Fibroblast of lung (primary cell): Measurements from ENCODE around the gene NUP210.

ENCODE experiments used
- CTCF ChIP-seq, 2 donors: IDR thresholded peaks in 1 of 2; conservative IDR thresholded peaks in 1 of 2; 1 replicate in 1 of 2; 2 replicates in 1 of 2; pipeline ENCODE4 v1.5.1; 2011 to 2012; ENCODE audit warnings: low read length in 2 of 2, control low read depth in 1 of 2, inconsistent platforms in 1 of 2, low read depth in 1 of 2, mild to moderate bottlenecking in 1 of 2
- EZH2 ChIP-seq: IDR thresholded peaks from 2 replicates; pipeline ENCODE4 v1.5.1; 2012; ENCODE audit warnings: low read length, control low read depth, mild to moderate bottlenecking; ENCODE audit errors: missing control alignments

GRCh38 chr3:13309004-13309403 lies 111.1 kb downstream of the NUP210 start:
- TF ChIP-seq EZH2, result no peak
- TF ChIP-seq CTCF (conservative IDR thresholded peaks at IDR 0.05 in 1 of 2, IDR thresholded peaks at IDR 0.05 in 1 of 2; ENCODE audit: low read depth in 1 of 2, low read length in 2 of 2), result no peak
